Fibroblast of villous mesenchyme (primary cell): ENCODE data around the gene STUM. TPM values are rescaled to one million over a fixed set of nuclear protein-coding genes. Genes with fewer than 3 reads are reported as not detected.

Source experiments
- DNase-seq: peaks from one replicate; pipeline ENCODE4 v3.0.0-alpha.2; 2010; ENCODE audit warnings: low read depth
- H3K4me3 ChIP-seq: 2 replicates; pipeline ENCODE4 v1.5.1; 2011; ENCODE audit warnings: low read depth, mild to moderate bottlenecking, low read length
- total RNA-seq: library from RNA; depleted of rRNA; stranded (reverse); fragments of >200 nt; gene quantifications from 2 replicates; pipeline ENCODE4 v1.2.3, GENCODE V29; 2012
- TF ChIP-seq, protein P1 (sequence below): IDR thresholded peaks from 2 replicates; pipeline ENCODE4 v1.5.1; 2012; ENCODE audit warnings: low read depth, mild to moderate bottlenecking, low read length; ENCODE audit not compliant: insufficient read depth

STUM gene
- total RNA-seq, 1 donor, result under 0.01 TPM

DNA sequence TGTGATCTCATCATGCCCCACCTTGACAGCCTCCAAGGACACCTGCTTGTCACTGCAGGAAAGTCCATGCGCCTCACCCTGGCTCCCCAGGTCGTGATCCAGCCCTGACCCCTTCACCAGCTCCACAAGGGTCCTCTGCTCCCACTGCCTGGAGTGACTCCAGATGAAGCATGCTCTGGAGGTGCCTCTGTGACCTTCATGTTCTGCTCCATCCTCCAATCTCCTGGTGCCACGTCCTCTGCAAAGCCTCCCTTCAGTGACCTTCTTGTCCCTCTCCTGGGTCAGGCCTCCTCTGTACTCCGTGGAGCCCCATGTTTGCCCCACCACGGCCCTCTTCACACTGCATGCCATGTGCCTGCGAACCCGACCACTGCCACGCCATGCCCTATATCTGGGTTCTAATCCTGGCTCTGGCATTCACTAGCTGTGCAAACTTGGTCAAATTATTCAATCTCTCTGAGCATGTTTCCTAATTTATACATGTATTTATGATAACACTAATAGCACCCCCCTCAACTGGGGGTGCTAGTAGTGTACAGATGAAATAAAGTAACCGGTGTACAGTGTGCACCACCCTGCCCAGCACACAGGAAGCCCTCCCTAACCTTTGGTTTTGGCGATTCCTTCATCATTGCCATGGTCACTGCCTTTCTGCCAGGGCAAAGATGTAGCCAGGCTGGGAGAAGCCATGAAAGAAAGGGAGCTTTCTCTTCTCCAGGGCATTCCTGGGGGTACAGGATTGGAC, 77.4 kb downstream of the STUM start:
- no peak overlapping the region for H3K4me3 ChIP-seq
- DNase-seq, result no peak
- TF ChIP-seq, protein P1, sequence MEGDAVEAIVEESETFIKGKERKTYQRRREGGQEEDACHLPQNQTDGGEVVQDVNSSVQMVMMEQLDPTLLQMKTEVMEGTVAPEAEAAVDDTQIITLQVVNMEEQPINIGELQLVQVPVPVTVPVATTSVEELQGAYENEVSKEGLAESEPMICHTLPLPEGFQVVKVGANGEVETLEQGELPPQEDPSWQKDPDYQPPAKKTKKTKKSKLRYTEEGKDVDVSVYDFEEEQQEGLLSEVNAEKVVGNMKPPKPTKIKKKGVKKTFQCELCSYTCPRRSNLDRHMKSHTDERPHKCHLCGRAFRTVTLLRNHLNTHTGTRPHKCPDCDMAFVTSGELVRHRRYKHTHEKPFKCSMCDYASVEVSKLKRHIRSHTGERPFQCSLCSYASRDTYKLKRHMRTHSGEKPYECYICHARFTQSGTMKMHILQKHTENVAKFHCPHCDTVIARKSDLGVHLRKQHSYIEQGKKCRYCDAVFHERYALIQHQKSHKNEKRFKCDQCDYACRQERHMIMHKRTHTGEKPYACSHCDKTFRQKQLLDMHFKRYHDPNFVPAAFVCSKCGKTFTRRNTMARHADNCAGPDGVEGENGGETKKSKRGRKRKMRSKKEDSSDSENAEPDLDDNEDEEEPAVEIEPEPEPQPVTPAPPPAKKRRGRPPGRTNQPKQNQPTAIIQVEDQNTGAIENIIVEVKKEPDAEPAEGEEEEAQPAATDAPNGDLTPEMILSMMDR, result no peak

DNA sequence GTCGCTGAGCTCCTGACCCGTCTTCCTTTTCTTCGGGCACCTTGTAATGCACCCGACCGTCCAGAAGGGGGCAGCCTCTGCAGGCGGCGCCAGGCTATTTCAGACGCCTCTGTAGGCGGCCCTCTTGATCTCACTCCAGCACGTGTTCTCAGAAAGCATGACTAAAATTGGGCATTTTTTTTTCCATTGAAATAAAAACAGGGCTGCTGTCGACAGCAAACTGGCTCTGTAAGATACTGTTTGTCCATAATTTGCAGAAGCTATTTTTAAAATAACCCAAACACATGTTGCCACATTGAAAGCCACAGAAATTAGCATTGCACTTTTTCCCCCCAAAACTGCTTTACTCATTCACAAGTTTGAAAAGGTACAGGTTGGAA, 78.0 kb downstream of the STUM start:
- TF ChIP-seq, protein P1, result peak; percentile 92
- peak; percentile 64 for DNase-seq
- no peak overlapping the region for H3K4me3 ChIP-seq

DNA sequence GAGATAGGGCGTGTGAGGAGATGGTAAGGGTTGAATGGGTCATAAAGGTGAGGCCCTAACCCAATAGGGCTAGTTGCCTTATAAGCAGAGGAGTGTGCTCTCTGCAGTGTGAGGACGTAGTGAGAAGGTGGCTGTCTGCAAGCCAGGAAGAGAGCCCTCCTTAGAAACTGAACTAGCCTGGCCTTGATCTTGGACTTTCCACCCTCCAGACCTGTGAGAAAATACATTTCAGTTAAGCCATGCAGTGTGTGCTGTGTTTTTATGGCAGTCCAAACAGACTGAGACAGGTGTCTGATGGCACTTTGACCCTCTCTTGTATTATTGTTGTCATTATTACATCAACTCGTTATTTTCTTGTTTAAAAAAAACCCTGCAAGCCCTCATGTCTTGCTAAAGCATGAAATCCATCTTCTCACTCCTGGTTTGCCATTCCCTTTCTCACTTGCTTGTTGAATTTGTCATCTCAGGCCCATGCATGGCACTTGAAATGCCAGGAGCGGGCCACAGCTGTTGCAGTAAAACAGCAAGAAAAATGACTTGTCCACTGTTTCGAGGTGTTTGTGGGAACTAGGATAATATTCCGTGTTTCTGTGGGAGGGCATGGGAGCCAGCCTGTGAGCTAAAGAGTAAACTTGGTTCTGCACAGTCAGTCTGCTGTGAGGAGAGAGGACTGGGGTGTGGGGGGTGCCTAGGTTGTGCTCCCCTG, 78.6 kb downstream of the STUM start:
- TF ChIP-seq, protein P1, result no peak
- no peak overlapping the region for H3K4me3 ChIP-seq
- no peak for DNase-seq

DNA sequence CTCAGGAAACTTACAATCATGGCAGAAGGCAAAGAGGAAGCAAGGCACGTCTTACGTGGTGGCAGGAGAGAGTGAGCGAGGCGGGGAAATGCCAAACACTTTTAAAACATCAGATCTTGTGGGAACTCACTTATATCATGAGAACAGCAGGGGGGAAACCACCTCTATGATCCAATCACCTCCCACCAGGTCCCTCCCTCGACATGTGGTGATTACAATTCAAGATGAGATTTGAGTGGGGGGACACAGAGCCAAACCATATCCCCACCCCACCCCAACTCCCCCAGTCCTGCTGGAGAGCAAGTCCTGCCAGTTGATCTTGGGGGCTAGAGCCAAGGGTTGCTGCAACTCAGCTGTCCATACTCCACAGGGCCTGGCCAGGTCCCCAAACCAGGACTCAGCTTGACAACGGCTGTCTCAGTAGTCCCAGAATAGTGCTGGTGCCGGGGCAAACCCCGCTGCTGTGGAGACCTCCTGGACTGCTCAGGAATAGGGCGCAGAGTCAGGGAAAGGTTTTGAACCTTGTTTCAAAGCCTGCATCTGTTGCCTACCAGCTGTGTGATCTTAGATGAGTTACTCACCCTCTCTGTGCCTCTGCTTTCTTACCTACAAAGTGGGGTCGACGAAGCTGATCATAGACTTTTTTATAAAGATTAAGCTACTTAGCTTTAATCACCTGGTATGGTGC, 79.5 kb downstream of the STUM start:
- TF ChIP-seq, protein P1, result no peak
- H3K4me3 ChIP-seq, result no peak overlapping the region
- no peak for DNase-seq

DNA sequence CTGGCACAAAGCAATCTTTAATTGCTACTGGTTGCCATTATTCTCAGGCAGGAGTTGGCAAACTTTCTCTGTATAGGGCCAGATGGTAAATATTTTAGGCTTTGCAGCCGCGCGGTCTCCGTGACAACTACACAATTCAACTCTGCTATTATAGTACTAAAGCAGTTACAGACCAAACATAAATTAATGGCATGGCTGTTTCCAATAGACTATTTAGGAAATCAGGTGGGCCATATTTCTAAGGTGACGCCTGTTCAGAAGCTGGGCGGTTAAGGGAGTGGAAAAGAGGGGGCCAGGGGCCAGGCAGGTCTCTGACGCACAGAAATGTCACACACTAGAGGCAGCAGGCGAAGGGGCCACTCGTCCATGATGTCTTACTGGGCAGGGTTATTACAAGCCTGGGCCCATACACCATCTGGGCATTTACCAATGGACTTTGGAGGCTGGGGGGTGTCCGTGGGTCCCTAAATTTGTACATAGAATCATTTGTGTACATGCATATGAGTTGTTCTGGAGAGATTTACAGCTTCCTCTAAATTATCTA, 80.1 kb downstream of the STUM start:
- no peak overlapping the region for H3K4me3 ChIP-seq
- no peak for DNase-seq
- TF ChIP-seq, protein P1, result no peak

DNA sequence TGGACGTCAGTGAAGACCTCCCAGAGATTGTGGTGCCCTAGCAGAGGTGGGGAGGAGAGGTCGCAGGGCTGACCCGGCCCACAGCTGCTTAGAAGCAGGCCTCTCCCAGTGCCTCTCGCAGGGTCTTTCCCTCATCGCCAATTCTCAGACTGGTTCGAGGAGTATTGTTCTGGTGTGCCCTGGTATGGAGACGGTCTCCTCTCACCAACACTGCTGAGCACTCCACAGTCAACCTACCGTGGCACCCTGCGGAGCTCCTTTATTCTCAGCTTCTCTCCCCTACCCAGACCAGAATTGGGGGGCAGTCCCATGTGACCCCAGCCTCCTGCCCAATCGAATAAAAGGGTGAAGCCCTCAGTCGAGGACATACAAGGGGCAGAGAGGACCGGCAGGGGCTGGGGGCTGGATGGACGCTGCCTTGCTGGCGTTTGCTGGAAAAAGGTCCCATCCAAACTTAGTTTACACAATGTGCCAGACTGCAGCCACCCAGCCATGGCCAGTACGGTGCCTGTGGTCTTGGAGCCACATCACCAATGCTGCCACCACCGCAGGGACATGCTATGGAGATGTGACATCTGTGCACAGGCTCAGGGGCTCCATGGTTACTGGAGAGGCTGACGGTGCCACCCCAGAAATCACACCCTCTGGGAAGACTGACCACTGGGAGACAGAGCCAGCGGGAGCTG, 80.8 kb downstream of the STUM start:
- DNase-seq, result no peak
- no peak overlapping the region for H3K4me3 ChIP-seq
- TF ChIP-seq, protein P1, result no peak
